Astrocyte of the hippocampus (primary cell): ENCODE results near the gene ESPN.
"Not testable (repeated sequence)": the region's sequence is repeated elsewhere in the genome, so short reads cannot be mapped to it uniquely, and the experiment has no call there.

ENCODE experiments used
- DNase-seq: peaks from one replicate; pipeline ENCODE4 v3.0.0; 2011; ENCODE audit warnings: low read depth, low spot score

Gene ESPN

GRCh38 chr1:6424619-6425593 is at the start of gene ESPN:
TSS of gene ESPN (plus strand) at chr1:6424776. CDS start at chr1:6424956, 180 bp downstream.
- DNase-seq = no peak

DNA sequence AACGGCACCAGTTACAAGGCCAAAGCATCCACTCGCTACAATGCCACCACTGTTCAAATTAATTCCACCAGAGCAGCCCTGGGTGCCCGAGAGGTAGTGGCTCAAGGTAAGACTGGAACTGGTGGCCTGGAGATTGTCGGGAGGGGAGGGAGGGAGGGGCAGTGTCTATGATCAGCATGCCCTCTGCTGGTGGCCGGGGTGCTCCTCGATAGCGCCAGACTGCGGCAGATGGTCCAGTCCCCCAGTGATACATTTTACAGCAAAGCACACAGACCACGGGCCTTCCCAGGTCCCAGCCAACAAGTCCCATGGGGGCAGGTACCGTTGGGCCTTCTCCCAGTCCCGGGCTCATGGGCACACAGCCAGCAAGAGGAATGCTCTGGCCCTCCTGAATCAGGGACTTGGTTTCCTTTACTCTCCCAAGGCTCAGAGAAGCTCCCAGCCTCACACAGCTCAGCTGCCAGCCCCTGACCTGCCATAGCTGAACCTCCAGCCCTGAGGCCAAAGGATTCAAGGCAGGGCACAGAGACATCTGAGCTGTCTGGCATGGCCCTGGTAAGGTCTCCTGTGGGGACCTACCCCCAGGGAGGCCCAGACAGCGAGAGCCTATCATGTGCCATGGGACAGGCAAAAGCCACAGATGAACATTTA is 46.4 kb upstream of the ESPN start:
- no peak for DNase-seq

DNA sequence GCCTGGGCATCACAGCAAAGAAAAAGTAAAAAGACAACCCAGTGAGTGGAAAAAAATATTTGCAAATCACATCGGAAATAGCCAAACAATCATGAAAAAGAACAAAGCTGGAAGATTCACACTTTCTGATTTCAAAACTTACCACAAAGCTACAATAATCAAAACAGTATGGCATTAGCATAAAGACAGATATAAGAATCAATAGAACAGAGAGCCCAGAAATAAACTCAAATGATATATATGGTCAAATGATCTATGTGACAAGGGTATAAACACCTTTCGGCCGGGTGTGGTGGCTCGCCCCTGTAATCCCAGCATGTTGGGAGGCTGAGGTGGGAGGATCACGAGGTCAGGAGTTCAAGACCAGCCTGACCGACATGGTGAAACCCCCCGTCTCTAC is 44.5 kb upstream of the ESPN start:
- no peak for DNase-seq

GRCh38 chr1:6384135-6384534 is 40.4 kb upstream of the ESPN start:
- DNase-seq = no peak

DNA sequence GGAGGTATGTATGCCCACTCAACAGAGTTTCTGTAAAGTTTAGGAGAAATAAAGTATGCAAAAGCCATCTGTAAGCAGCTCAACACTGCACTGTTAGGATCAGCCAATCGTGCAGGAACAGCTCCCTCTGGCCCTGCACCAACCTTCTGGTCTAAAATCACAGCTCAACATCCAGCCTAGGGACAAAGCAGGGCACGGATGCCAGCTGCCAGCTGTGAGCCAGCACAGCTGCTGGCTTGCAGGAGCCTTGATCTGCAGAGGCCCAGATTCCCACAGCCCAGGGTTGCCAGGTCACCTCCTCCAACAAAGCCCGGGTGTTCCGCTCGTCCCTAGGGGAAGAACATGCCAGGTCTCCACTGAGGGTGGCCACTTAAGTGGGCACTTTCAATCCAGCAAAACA is 39.6 kb upstream of the ESPN start:
- peak; percentile 48 for DNase-seq

DNA sequence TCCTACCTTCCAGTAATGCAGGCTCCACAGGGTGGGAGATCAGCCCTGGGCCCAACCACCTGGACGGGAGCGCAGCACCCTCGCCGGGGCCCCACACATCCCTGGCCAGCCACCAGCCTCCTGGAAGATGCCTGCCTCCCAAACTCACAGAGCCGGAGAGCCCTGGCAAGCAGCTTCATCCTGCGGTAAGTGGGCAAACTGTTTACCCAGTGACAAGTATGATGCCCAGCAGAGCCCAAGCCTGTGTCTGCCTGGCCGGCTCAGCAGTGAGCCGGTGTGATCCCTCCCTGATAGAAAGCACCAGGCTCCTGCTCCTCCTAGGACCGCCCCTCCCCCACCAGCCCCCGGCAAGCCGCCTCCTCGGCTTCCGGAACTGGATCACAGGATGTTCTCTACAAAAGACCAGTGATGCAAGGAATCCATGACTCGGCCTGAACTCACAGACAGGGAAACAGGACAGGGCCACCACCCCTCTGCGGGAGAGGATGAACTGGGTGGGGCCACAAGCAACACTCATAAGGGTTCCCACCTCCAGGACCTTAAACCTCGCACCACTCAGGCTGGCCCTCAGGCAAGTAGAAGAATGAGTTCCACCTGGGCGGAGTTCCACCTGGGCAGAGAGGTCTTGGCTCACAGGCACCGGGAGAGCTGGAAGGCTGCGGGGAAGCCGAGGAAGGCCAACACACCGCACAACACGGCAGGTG is 38.9 kb upstream of the ESPN start:
- DNase-seq = peak; percentile 86

GRCh38 chr1:6386371-6386949 is 38.1 kb upstream of the ESPN start:
- peak; percentile 38 for DNase-seq

DNA sequence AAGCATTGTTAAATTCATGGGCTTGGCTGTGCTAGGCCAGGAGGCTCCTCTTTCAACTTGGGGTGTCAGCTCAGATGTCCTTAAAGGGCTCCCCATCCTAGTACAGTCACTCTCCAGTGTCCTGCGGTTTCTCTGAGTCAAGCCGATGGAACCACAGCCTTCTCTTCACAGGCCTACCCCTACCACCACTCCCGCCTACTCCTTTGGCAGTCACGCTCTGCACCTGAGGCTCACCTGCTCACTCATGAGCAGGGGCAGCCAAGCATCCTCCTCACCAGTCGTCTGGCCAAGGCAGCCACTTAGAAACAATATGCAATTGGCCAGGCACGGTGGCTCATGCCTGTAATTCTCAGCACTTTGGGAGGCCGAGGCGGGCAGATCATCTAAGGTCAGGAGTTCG is 34.6 kb upstream of the ESPN start:
- DNase-seq = no peak

DNA sequence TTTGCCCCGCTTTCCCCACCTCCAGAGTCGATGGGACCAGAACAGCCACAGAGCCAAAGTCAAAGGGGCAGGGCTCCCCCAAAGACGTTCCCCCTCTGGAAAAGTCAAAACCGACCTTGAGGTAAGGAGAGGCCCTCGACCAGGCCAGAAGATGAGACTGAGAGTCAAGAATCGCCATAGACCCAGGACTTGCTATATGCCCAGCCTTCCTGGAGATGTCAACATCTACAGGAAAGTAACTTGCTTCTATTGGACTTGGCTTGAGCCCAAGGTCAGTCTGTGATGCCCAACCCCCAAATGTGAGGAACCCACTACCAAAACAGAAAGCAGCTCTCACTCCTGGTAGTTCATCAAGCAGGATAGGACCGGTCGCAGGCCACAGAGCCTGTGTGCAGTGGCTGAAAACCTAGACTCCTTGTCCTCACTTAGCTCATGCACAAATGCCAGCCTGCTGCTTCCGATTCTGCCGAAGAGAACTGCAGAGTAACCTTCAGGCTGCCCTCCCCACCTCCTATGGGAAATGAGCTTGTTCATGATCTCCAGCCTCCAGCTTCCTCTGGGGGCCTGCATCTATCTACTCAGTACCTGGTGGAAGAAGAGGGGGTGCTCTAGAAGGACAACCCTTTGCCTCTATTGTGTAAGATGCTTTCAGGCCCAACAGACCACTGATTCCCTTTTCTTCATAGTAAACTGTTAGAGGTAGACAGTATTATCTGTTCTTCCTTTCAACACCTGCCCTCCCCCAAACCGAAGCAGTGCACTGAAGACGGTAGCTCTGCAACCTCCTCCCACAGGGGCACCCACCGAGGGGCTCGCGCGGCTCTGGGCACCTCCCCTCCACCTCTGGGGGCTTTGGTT is 32.4 kb upstream of the ESPN start:
- DNase-seq = peak; percentile 38

- no peak for DNase-seq
Observed at GRCh38 chr1:6392809-6393399, 31.7 kb upstream of the ESPN start.

- DNase-seq = peak; percentile 96
Observed at GRCh38 chr1:6393400-6394187, 31.0 kb upstream of the ESPN start, which contains the start of gene ACOT7. TSS of gene ACOT7 (minus strand) at chr1:6393767. CDS start at chr1:6393399, 368 bp downstream.

GRCh38 chr1:6395130-6395529 is 29.4 kb upstream of the ESPN start:
- DNase-seq = not testable (repeated sequence)

GRCh38 chr1:6395781-6396244 is 28.8 kb upstream of the ESPN start:
- DNase-seq = not testable (repeated sequence)

DNA sequence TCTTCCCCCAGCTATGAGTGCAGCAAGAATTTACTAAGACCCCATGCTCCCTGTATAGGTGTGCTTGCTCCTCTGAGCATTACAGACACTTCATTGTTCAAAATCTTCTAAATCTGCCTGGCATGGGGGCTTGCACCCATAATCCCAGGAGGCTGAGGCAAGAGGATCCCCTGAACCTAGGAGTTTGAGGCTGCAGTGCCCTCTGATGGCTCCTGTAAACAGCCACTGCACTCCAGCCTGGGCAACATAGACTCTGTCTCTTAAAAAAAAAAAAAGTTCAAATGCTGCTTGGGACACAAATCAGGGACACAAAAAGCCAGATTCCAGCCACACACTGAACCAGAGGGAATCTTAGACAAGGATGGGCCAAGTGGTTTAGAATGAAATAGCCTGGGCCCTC is 27.6 kb upstream of the ESPN start:
- DNase-seq = no peak

- DNase-seq = no peak
Observed at GRCh38 chr1:6397844-6398441, 26.6 kb upstream of the ESPN start.

- no peak for DNase-seq
Observed at GRCh38 chr1:6399294-6399693, 25.3 kb upstream of the ESPN start.

- DNase-seq = no peak
Observed at GRCh38 chr1:6401673-6402072, 22.9 kb upstream of the ESPN start.

- no peak for DNase-seq
Observed at GRCh38 chr1:6408023-6408422, 16.6 kb upstream of the ESPN start.

DNA sequence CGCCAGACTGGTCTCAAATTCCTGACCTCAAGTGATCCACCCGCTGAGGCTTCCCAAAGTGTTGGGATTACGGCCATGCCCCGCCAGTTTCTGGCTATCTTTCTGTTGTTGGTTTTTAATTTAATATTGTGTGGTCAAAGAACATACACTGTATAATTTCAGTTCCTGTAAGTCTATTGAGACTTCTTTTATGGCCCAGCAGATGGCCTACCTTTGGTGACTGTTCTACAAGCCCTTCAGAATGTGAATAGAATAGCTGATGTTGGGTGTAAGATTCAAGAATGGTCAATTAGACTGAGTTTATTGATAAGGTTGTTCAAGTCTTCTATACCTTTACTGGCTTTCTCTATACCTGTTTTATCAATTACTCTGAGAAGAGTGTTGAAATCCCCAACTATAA is 15.5 kb upstream of the ESPN start:
- no peak for DNase-seq
